Vagina (tissue), 2 donors: Measurements from ENCODE around the gene SETX.

Source experiments
- CTCF ChIP-seq, 3 experiments: fragments of 450-650 bp in 2 of 3; fragments of 200-600 bp in 1 of 3; sonication (generic) in 1 of 3; IDR thresholded peaks; one replicate each; pipeline ENCODE4 v1.5.1; 2017 to 2019; ENCODE audit warnings: antibody characterized with exemption in 3 of 3, mild to moderate bottlenecking in 2 of 3, moderate library complexity in 2 of 3
- POLR2A ChIP-seq, 2 donors: fragments of 450-650 bp; IDR thresholded peaks; one replicate each; pipeline ENCODE4 v1.6.1; 2017; ENCODE audit warnings: antibody characterized with exemption in 2 of 2, mild to moderate bottlenecking in 2 of 2, moderate library complexity in 2 of 2
- POLR2AphosphoS5 ChIP-seq, 2 donors: sonication (generic); formaldehyde crosslinking; IDR thresholded peaks; one replicate each; pipeline ENCODE4 v1.9.0; 2017; ENCODE audit warnings: antibody characterized with exemption in 2 of 2, mild to moderate bottlenecking in 2 of 2, low read depth in 1 of 2; ENCODE audit not compliant: insufficient read depth in 1 of 2

GRCh38 chr9:132299221-132299620 lies 55.6 kb downstream of the SETX start:
- no peak for TF ChIP-seq CTCF (IDR thresholded peaks at IDR 0.05)
- no peak for TF ChIP-seq POLR2A (IDR thresholded peaks at IDR 0.05)
- TF ChIP-seq POLR2AphosphoS5 (IDR thresholded peaks at IDR 0.05; ENCODE audit: insufficient read depth in 1 of 2, low read depth in 1 of 2) = no peak
